T47D (cell line): ENCODE data around the gene CKAP5.

ENCODE experiments used
- DNase-seq, 2 experiments: peaks; one replicate each; pipeline versions ENCODE4 v3.0.0 to v3.0.0-alpha.2; 2011 to 2012; ENCODE audit warnings: low read depth in 1 of 2, low spot score in 1 of 2
- JUND ChIP-seq: IDR thresholded peaks from 2 replicates; pipeline ENCODE4 v1.6.1; 2012; ENCODE audit warnings: low read depth
- in situ Hi-C: cut with HindIII; loops from 2 replicates; pipeline ENCODE4 v1.10.0; 2016; ENCODE audit warnings: low sequenced_read_pairs, low pct_unique_long_range_greater_than_20kb

CKAP5 gene

DNA sequence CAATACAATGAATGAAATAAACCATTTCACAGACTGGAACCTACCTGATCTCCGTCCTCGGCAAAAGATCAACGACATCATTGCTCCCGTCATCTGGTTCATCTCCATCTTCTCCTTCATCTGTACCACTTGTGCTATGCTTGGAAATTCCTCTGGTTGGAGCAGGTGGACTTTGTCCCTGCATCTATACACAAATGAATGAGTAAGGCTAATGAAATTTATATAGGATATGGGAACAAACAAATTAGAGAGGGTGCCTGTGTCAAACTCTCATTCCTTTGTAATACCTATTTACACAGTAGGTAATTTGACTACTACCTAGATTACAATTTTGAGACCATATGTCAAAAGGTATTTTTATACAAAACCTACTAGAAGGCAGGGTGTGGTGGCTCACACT is 67.7 kb downstream of the CKAP5 start:
- DNase-seq, result no peak
- in situ Hi-C loops, result no loop called here
- TF ChIP-seq JUND, result no peak

GRCh38 chr11:46776878-46777277 is 69.2 kb downstream of the CKAP5 start:
- no peak for TF ChIP-seq JUND
- in situ Hi-C loops, result no loop called here
- DNase-seq, result no peak

DNA sequence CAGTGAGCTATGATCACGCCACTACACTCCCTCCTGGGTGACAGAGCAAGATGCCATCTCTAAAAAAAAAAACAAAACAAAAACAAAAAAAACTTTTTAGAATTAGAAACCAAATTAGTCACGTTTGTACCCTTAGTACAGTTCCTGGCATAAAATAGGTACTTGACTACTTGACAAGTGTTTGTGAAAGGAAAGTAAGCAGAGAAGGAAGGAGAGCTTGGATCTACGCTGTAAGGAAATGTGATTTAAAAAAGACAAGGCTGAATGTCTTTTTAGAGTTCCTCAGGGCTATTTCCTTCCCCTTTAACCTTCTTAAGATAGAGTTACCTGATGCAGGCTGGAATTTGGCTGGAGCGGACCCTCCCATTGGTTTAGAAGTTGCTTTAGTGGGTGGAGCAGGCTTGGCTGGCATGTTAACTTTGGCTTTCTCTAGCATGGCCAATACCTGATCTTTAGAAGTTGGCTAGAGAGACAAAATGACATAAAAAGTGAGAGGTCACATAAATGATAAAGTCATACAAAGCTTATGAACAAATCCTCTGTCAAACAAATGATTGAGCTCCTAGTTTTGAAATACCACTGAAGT is 76.4 kb downstream of the CKAP5 start:
- in situ Hi-C loops, result no loop called here
- DNase-seq, result no peak
- no peak for TF ChIP-seq JUND

- in situ Hi-C loops, result no loop called here
- no peak for DNase-seq
- TF ChIP-seq JUND, result no peak
These were observed 79.4 kb downstream of the CKAP5 start for GRCh38 chr11:46766656-46767055.

- DNase-seq, result no peak
- in situ Hi-C loops, result no loop called here
- no peak for TF ChIP-seq JUND
These were observed 83.8 kb downstream of the CKAP5 start for GRCh38 chr11:46762248-46762647.

DNA sequence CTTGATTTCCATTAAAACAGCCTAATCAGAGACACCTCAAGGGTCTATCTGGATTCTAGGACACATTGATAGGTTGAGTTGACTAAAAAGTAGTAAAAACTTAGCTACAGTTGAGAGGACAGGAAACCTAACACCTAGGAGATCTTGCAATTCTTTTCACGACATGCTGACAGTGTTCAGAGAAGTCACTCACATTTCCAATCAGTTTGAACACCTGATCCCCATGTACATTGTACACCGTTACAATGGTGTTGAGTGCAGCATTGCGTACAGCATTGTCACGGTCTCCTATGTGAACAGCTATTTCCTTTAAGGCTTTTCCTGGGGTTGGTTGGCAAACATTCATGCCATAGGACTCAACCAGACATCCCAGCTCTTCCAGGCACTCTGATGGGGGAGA is 84.3 kb downstream of the CKAP5 start:
- no peak for DNase-seq
- TF ChIP-seq JUND, result no peak
- in situ Hi-C loops, result no loop called here

DNA sequence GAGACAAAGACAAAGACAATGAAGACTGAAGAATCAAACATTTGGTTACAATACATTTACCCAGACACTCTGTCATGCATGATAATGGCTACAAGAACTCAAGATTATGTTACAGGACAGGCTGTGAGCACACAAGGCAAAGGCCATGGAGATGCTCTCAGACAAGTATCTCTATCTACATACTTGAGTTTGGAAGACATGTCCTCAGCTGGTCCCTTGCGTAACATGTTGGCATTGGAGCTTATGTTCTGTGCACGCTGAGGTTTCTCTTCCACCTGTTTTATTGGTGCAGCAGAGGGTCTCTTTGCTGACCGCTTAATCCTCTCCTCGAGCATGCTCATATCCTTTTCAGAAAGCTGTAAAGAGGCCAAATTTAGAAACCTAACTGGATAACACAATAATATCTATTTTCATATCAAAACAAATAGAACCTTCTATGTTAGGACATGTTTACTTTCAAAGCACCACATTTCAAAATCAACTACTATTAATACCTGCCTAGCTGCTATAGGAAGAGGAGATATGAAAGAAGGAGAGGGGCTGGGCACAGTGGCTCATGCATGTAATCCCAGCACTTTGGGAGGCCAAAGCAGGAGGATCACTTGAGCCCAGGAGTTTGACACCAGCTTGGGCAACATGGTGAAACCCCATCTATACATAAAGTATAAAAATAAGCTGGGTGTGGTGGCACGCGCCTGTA is 85.5 kb downstream of the CKAP5 start:
- no peak for DNase-seq
- TF ChIP-seq JUND, result no peak
- in situ Hi-C loops, result no loop called here

DNA sequence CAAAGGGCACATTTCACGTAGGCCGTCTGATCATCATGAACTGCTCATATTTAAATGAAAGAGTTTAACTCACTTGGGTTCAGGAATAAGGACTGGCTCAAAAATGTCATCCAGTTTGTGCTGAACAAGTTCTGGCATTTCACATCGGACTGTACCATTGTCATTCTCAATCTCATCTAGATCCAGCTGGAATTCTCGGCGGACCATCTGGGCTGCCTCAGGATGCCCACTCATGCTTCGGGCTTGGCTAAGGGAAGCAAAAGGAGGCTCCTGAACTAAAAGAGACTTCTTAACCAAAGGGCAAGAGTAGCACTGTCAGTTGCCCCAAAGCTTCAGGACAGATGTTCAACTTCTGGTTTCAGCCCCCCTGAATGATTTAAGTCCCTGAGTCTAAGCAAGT is 86.9 kb downstream of the CKAP5 start:
- no peak for DNase-seq
- in situ Hi-C loops, result no loop called here
- TF ChIP-seq JUND, result no peak

- DNase-seq, result no peak
- in situ Hi-C loops, result no loop called here
- no peak for TF ChIP-seq JUND
These were observed 90.1 kb downstream of the CKAP5 start for GRCh38 chr11:46755962-46756361.

DNA sequence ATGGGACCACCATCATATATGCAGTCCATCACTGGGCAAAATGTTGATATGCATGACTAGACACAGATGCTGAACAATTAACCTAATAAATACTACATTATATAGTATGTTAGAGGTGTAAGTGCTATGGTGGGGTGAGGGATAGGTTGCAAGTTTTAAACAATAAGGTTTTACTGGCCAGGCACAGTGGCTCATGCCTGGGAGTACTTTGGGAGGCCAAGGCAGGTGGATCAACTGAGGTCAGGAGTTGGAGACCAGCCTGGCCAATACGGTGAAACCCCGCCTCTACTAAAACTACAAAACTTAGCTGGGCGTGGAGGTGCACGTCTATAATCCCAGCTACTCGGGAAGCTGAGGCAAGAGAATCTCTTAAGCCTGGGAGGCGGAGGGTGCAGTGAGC is 98.9 kb downstream of the CKAP5 start:
- no peak for TF ChIP-seq JUND
- DNase-seq, result no peak
- in situ Hi-C loops, result no loop called here

DNA sequence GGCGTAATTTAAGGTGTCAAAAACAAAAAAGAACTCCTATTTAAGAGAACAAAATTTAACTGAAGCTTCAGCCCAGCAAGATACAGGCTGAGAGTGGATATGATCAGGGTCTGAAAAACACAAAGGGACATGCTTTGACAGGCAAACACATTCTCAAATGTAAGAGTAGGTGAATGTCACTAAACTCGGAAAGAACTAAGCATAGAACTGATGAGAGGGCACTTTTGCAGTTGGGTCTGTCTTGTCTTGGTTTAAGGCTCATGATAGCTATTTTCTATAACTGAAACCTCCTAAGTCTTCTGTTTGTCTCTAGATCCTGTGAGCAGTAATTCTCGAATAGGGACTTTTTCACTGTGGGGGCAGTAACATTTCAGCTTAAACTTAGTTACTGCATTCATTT is 100.1 kb downstream of the CKAP5 start:
- DNase-seq, result no peak
- TF ChIP-seq JUND, result no peak
- in situ Hi-C loops, result no loop called here

GRCh38 chr11:46745328-46745727 is 100.8 kb downstream of the CKAP5 start:
- no peak for DNase-seq
- in situ Hi-C loops, result no loop called here
- TF ChIP-seq JUND, result no peak

- no peak for DNase-seq
- in situ Hi-C loops, result no loop called here
- no peak for TF ChIP-seq JUND
These were observed 102.3 kb downstream of the CKAP5 start for GRCh38 chr11:46743693-46744339.
